ENCODE data around the gene AFMID.

Gene AFMID

DNA sequence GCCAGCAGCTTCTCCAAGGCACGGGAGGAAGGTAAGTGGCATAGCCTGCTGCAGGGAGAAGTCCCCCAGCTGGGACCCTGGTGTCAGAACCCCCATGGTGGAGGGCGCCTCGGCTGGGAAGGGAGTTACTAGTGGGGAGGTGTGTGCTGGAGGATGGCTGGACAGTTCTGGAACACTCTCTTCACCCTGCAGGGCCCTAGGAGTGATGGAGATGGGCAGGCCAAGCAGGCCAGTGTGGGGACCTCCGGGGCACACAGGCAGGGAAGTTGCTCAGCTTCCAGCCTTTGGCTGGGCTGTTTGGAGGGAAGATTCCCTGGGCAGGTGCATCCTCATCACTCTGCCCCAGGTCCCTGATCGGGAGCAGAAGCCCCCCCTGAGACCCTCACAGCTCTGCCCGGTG, 40.3 kb upstream of the AFMID start:
- no peak overlapping the region for H3K4me3 ChIP-seq (ENCODE audit: low read depth, low read length)
- DNase-seq (ENCODE audit: low read depth): no peak
- TF ChIP-seq, protein P1, sequence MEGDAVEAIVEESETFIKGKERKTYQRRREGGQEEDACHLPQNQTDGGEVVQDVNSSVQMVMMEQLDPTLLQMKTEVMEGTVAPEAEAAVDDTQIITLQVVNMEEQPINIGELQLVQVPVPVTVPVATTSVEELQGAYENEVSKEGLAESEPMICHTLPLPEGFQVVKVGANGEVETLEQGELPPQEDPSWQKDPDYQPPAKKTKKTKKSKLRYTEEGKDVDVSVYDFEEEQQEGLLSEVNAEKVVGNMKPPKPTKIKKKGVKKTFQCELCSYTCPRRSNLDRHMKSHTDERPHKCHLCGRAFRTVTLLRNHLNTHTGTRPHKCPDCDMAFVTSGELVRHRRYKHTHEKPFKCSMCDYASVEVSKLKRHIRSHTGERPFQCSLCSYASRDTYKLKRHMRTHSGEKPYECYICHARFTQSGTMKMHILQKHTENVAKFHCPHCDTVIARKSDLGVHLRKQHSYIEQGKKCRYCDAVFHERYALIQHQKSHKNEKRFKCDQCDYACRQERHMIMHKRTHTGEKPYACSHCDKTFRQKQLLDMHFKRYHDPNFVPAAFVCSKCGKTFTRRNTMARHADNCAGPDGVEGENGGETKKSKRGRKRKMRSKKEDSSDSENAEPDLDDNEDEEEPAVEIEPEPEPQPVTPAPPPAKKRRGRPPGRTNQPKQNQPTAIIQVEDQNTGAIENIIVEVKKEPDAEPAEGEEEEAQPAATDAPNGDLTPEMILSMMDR (IDR thresholded peaks at IDR 0.05; ENCODE audit: insufficient read depth, low read depth, low read length, missing control alignments): no peak

DNA sequence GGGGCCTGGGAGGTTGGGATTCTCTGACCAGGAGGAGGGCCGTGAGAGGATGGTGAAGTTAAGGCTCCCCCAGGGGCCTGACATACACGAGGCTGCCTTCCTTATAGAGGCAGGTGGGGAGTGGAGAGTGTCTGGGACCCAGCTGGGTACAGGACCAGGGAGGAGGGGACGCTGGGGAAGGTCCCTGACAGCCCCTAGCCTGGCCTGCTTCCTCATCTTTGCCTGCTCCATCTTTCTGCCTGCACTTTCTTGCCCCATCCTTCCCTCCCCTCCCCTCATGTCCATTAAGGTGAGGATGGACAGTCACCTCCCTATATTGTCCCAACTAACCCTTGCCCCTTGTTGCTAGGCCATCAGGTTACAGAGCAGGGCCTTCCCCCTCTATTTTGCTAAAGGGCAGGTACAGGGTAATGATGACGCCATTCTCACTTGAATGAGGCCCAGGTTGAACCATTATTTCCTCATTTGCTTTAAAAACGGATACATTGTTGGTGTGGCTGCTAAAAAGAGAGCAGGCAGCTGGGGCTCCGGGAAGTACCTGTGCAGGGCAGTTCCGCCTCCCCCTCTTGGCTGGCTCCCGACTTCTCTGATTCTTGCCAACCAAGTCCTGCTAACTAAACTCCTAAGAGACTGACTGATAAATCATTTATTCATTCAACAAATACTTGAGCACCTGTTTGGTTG, 39.7 kb upstream of the AFMID start:
- TF ChIP-seq, protein P1 (IDR thresholded peaks at IDR 0.05; ENCODE audit: insufficient read depth, low read depth, low read length, missing control alignments): no peak
- no peak overlapping the region for H3K4me3 ChIP-seq (ENCODE audit: low read depth, low read length)
- DNase-seq (ENCODE audit: low read depth): peak; percentile 83

DNA sequence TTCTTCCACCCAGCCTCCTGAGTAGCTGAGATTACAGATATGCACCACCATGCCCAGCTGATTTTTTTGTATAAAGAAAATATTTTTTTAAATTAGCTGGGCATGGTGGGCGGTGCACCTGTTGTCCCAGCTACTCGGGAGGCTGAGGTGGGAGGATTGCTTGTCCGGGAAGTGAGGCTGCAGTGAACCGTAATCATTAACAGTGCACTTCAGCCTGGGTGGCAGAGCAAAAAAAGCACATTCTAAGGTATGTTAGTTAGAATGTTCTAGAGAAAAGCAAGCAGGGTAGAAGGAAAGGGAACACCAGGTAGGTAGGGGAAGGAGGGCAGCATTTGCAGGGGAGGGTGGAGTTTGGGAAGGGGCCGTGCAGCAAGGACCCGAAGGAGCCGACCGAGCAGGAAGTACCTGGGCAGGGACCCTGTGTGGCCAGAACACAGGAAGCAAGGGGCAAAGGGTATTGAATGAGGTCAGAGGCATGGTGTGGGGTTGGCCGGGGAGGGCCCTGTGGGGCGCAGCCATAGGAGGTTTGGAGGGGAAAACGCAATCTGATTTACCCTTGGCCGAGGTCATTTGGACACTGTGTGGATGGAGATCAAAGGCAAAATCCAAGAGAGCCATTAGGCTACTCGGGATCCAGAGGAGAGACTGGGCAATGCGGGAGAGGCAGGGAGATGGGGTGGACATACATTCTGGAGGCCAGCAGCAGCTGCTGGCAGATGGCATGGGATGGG, 38.7 kb upstream of the AFMID start:
- TF ChIP-seq, protein P1 (IDR thresholded peaks at IDR 0.05; ENCODE audit: insufficient read depth, low read depth, low read length, missing control alignments): no peak
- no peak overlapping the region for H3K4me3 ChIP-seq (ENCODE audit: low read depth, low read length)
- DNase-seq (ENCODE audit: low read depth): no peak

DNA sequence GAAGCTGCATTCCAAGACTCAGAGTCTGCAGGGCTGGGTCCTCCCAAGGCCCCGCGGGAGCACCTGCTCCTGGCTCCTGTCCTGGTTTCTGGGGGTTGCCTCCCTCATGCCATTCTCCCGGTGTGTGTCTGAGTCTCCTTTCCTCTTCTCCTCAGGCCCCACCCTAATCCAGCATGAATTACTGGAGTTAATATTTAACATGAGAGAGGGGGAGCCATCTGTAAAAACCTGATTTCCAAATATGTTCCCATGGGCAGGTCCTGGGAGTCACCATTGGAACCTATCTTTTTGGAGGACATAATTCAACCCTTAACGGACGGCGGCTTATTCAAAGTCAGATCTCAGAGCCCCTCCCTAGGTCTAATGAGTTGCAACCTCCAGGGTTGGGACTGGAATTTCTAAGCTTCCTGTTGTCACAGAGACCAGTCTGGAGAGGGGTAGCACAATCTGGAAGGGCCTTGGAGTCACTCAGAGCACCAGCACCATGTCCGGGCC, 35.6 kb upstream of the AFMID start:
- no peak for DNase-seq (ENCODE audit: low read depth)
- TF ChIP-seq, protein P1 (IDR thresholded peaks at IDR 0.05; ENCODE audit: insufficient read depth, low read depth, low read length, missing control alignments): no peak
- H3K4me3 ChIP-seq (ENCODE audit: low read depth, low read length): no peak overlapping the region

DNA sequence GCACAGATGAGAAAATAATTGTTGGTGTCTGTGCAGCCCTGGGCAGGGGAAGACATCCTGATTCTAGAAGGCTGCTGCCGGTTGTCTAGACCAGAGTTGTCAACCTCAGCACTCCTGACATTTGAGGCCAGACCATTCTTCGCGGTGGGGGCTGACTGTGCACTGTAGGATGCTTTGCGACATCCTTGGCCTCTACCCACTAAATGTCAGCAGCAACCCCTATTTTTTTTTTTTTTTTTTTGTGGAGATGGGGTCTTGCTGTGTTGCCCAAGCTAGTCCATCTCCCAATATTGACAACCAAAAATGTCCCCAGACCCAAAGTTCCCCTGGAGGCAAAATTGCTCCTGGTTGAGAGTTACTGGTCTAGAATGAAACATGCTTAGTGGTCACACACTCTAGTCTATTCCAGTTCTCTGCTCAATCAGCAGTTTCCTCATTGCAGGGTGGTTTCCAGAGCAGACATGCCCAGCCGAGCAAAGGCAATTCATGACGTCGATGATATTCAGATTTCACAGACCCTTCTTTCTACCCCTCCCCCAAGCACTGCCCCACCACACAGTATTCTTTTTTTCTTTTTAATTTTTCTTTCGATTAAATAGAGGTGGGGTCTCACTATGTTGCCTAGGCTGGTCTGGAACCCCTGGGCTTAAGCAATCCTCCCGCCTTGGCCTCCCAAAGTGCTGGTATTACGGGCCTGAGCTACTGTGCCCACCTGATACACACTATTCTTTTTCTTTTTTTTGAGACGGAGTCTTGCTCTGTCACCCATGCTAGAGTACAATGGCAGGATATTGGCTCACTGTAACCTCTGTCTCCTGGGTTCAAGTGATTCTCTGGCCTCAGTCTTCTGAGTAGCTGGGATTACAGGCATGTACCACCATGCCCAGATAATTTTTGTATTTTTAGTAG, 32.0 kb upstream of the AFMID start:
- TF ChIP-seq, protein P1 (IDR thresholded peaks at IDR 0.05; ENCODE audit: insufficient read depth, low read depth, low read length, missing control alignments): no peak
- DNase-seq (ENCODE audit: low read depth): peak; percentile 94

DNA sequence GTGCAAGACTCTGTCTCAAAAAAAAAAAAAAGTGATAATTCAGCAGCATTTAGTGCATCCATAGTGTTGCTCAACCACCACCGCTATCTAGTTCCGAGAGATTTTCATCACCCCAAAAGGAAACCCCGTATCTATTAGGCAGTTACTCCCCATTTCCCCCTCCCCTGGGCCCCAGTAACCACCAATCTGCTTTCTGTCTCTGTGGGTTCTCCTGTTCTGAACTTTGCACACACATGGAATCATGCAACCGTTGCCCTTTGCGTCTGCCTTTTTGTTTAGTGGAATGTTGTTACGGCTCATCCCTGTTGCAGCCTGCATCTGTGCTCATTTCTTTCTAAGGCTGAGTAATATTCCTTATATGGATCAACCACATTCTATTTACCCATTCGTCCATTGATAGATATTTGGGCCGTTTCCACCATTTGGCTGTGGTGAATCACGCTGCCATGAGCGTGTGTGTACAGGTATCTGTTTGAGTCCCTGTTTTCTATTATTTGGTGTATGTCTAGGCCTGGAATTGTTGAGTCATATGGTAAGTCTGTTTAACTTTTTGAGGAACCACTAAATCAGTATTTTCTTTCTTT, 27.5 kb upstream of the AFMID start:
- peak overlapping the region; percentile 2; the same call in 1 of the 2 replicates for H3K4me3 ChIP-seq (ENCODE audit: low read depth, low read length)
- DNase-seq (ENCODE audit: low read depth): peak; percentile 85

More for the DNA sequence above, 32.0 kb upstream of the AFMID start:
- peak overlapping the region; percentile 38 for H3K4me3 ChIP-seq (ENCODE audit: low read depth, low read length)

More for the DNA sequence above, 27.5 kb upstream of the AFMID start:
- TF ChIP-seq, protein P1 (IDR thresholded peaks at IDR 0.05; ENCODE audit: insufficient read depth, low read depth, low read length, missing control alignments): no peak
